ENCODE data around the gene USP17L5.
"Not testable (repeated sequence)": the region's sequence is repeated elsewhere in the genome, so short reads cannot be mapped to it uniquely, and the experiment has no call there.

GRCh38 chr4:9329611-9330010 is 9.6 kb upstream of the USP17L5 start, which contains the start of gene USP17L25:
- not testable (repeated sequence) for TF ChIP-seq CTCF (IDR thresholded peaks at IDR 0.05); POLR2AphosphoS5 (IDR thresholded peaks at IDR 0.05; ENCODE audit: low read depth, low read length); REST (IDR thresholded peaks at IDR 0.05; ENCODE audit: insufficient read depth in 1 of 2, low read depth in 2 of 2, low read length in 1 of 2); SIN3A (IDR thresholded peaks at IDR 0.05; ENCODE audit: borderline replicate concordance, insufficient read depth, low read depth, low read length)

All from Panc1 (cell line).